ENCODE data around the gene TTLL7. TPM values are rescaled to one million over a fixed set of nuclear protein-coding genes. Genes with fewer than 3 reads are reported as not detected.

Gene TTLL7
- total RNA-seq, 1 donor from 2014 or later, result 8.6 TPM

- no peak overlapping the region for H3K27ac Mint-ChIP-seq (ENCODE audit: unreplicated experiment)
- H3K9me3 Mint-ChIP-seq (ENCODE audit: unreplicated experiment), result no peaks in the 10 kb centered on the region
- H3K4me1 Mint-ChIP-seq (ENCODE audit: unreplicated experiment), result peaks cover 2% of the 10 kb centered on the region
- TF ChIP-seq CTCF (IDR thresholded peaks at IDR 0.05), result no peak
- peaks cover 14% of the 10 kb centered on the region for H3K27me3 Mint-ChIP-seq (ENCODE audit: unreplicated experiment)
- H3K4me3 Mint-ChIP-seq (ENCODE audit: unreplicated experiment), result no peak overlapping the region
- H3K36me3 Mint-ChIP-seq (ENCODE audit: unreplicated experiment), result no peaks in the 10 kb centered on the region
- no peak for DNase-seq (ENCODE audit: extremely low spot score, unreplicated experiment)
Measured at GRCh38 chr1:83836543-83836942, 162.4 kb downstream of the TTLL7 start.

DNA sequence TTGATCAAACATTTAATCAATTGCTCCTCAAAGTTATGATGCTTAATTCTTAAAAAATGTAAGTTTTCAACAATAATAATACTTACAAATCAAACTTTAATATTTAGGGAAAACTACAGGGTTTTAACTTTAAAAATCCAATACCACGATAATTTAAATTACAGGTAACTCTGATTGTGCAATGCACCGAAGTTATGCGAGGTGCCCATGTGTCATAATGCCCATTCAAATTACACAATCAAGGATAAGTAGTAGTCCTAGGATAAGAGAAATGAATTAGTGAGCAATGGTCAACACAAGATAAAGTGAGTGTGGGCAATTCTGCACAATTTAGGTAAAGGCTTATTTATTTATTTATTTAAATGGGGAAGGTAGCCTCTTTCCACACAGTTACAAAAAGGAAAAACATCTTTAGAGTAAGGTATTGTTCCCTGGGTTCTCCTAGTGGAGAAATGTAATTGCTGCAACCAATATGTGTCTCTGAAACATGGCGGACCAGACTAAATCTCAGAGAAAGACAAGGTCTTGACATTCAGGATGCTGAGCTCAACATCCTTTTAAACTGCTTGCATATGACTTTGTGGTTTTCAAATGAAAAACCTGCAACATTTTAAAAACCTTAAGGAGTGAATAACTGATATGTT, 164.2 kb downstream of the TTLL7 start:
- peaks cover under 1% of the 10 kb centered on the region for H3K4me1 Mint-ChIP-seq (ENCODE audit: unreplicated experiment)
- peaks cover 14% of the 10 kb centered on the region for H3K27me3 Mint-ChIP-seq (ENCODE audit: unreplicated experiment)
- no peak for TF ChIP-seq CTCF (IDR thresholded peaks at IDR 0.05)
- H3K27ac Mint-ChIP-seq (ENCODE audit: unreplicated experiment), result no peak overlapping the region
- H3K4me3 Mint-ChIP-seq (ENCODE audit: unreplicated experiment), result no peak overlapping the region
- H3K36me3 Mint-ChIP-seq (ENCODE audit: unreplicated experiment), result no peaks in the 10 kb centered on the region
- DNase-seq (ENCODE audit: extremely low spot score, unreplicated experiment), result no peak
- H3K9me3 Mint-ChIP-seq (ENCODE audit: unreplicated experiment), result no peaks in the 10 kb centered on the region

GRCh38 chr1:83832194-83832593, 166.7 kb downstream of the TTLL7 start:
- H3K27ac Mint-ChIP-seq (ENCODE audit: unreplicated experiment), result no peak overlapping the region
- no peak overlapping the region for H3K4me3 Mint-ChIP-seq (ENCODE audit: unreplicated experiment)
- no peak for TF ChIP-seq CTCF (IDR thresholded peaks at IDR 0.05)
- H3K36me3 Mint-ChIP-seq (ENCODE audit: unreplicated experiment), result no peaks in the 10 kb centered on the region
- H3K4me1 Mint-ChIP-seq (ENCODE audit: unreplicated experiment), result peaks cover 5% of the 10 kb centered on the region
- no peaks in the 10 kb centered on the region for H3K9me3 Mint-ChIP-seq (ENCODE audit: unreplicated experiment)
- peaks cover 9% of the 10 kb centered on the region for H3K27me3 Mint-ChIP-seq (ENCODE audit: unreplicated experiment)
- DNase-seq (ENCODE audit: extremely low spot score, unreplicated experiment), result no peak

GRCh38 chr1:83829106-83829505, 169.8 kb downstream of the TTLL7 start:
- TF ChIP-seq CTCF (IDR thresholded peaks at IDR 0.05), result no peak

DNA sequence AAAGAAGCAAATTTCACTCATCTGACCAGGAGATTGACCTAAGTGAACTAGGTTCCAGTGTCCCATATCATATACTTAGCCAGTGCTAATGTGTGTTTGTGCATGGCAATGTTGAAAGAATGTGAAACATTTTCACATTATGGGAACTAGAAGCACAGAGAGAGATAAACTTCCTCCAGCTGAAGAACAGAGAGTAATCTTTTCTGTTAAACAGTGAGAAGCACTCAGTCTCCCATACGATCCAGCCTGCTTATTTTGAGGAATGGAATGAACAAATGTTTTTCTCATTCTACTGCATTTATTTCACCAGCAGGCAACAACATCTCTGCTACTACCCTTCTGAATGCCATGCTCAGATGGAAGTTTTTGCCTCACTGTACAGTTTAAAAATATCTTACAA, 170.5 kb downstream of the TTLL7 start:
- Mint-ChIP-seq H3K9me3 (ENCODE audit: unreplicated experiment) (no peaks in the 10 kb centered on the region), H3K4me1 (ENCODE audit: unreplicated experiment) (peaks cover 5% of the 10 kb centered on the region), H3K4me3 (ENCODE audit: unreplicated experiment) (no peak overlapping the region), H3K27ac (ENCODE audit: unreplicated experiment) (no peak overlapping the region), H3K36me3 (ENCODE audit: unreplicated experiment) (no peaks in the 10 kb centered on the region), H3K27me3 (ENCODE audit: unreplicated experiment) (peaks cover 6% of the 10 kb centered on the region)
- DNase-seq (ENCODE audit: extremely low spot score, unreplicated experiment), result no peak
- TF ChIP-seq CTCF (IDR thresholded peaks at IDR 0.05), result no peak

More at GRCh38 chr1:83829106-83829505, 169.8 kb downstream of the TTLL7 start:
- DNase-seq (ENCODE audit: extremely low spot score, unreplicated experiment), result no peak
- H3K4me1 Mint-ChIP-seq (ENCODE audit: unreplicated experiment), result peaks cover 5% of the 10 kb centered on the region
- no peaks in the 10 kb centered on the region for H3K36me3 Mint-ChIP-seq (ENCODE audit: unreplicated experiment)
- no peak overlapping the region for H3K4me3 Mint-ChIP-seq (ENCODE audit: unreplicated experiment)
- H3K27me3 Mint-ChIP-seq (ENCODE audit: unreplicated experiment), result peaks cover 6% of the 10 kb centered on the region
- no peaks in the 10 kb centered on the region for H3K9me3 Mint-ChIP-seq (ENCODE audit: unreplicated experiment)
- H3K27ac Mint-ChIP-seq (ENCODE audit: unreplicated experiment), result no peak overlapping the region
